Measurements from ENCODE around the gene SLC25A6. TPM values are rescaled to one million over a fixed set of nuclear protein-coding genes. Genes with fewer than 3 reads are reported as not detected.
"Not testable (repeated sequence)": the region's sequence is repeated elsewhere in the genome, so short reads cannot be mapped to it uniquely, and the experiment has no call there.

The SLC25A6 gene
- total RNA-seq, 3 donors from 2014 or later = 518 to 544 (median 518) TPM

GRCh38 chrX:1389181-1389992, 2.5 kb downstream of the SLC25A6 start:
- peaks cover 42% of the 10 kb centered on the region for H3K36me3 Mint-ChIP-seq (ENCODE audit: insufficient read depth)
- H3K4me1 Mint-ChIP-seq (ENCODE audit: low read depth) = peaks cover 45% of the 10 kb centered on the region
- no peaks in the 10 kb centered on the region for H3K9me3 Mint-ChIP-seq
- peak overlapping the region; percentile 94 for H3K4me3 Mint-ChIP-seq
- DNase-seq = no peak
- H3K27me3 Mint-ChIP-seq (ENCODE audit: low read depth) = no peaks in the 10 kb centered on the region
- ATAC-seq = no peak

GRCh38 chrX:1388651-1389050, 3.3 kb downstream of the SLC25A6 start:
- peaks cover 41% of the 10 kb centered on the region for H3K4me1 Mint-ChIP-seq (ENCODE audit: low read depth)
- no peaks in the 10 kb centered on the region for H3K27me3 Mint-ChIP-seq (ENCODE audit: low read depth)
- ATAC-seq = no peak
- H3K4me3 Mint-ChIP-seq = peak overlapping the region; percentile 94
- H3K36me3 Mint-ChIP-seq (ENCODE audit: insufficient read depth) = peaks cover 46% of the 10 kb centered on the region
- no peak for DNase-seq
- H3K9me3 Mint-ChIP-seq = no peaks in the 10 kb centered on the region

- ATAC-seq (no peak), DNase-seq (no peak)
- Mint-ChIP-seq H3K36me3 (ENCODE audit: insufficient read depth) (peaks cover 48% of the 10 kb centered on the region), H3K4me1 (ENCODE audit: low read depth) (peaks cover 36% of the 10 kb centered on the region), H3K27me3 (ENCODE audit: low read depth) (no peaks in the 10 kb centered on the region), H3K4me3 (no peak overlapping the region), H3K9me3 (no peaks in the 10 kb centered on the region)
These were observed 4.7 kb downstream of the SLC25A6 start for GRCh38 chrX:1387141-1387776.

GRCh38 chrX:1386338-1387127, 5.4 kb downstream of the SLC25A6 start:
- DNase-seq (no peak), ATAC-seq (no peak)
- peaks cover 36% of the 10 kb centered on the region for H3K4me1 Mint-ChIP-seq (ENCODE audit: low read depth)
- H3K9me3 Mint-ChIP-seq = no peaks in the 10 kb centered on the region
- H3K27me3 Mint-ChIP-seq (ENCODE audit: low read depth) = no peaks in the 10 kb centered on the region
- H3K4me3 Mint-ChIP-seq = no peak overlapping the region
- peaks cover 51% of the 10 kb centered on the region for H3K36me3 Mint-ChIP-seq (ENCODE audit: insufficient read depth)

- ATAC-seq = peak in 1 of 2 donors; percentile 4
These were observed 6.4 kb downstream of the SLC25A6 start for GRCh38 chrX:1385253-1386223.

GRCh38 chrX:1384658-1385252, 7.2 kb downstream of the SLC25A6 start:
- ATAC-seq (no peak), DNase-seq (no peak)
- peaks cover 25% of the 10 kb centered on the region for H3K4me1 Mint-ChIP-seq (ENCODE audit: low read depth)
- H3K36me3 Mint-ChIP-seq (ENCODE audit: insufficient read depth) = peaks cover 44% of the 10 kb centered on the region
- H3K4me3 Mint-ChIP-seq = no peak overlapping the region
- H3K27me3 Mint-ChIP-seq (ENCODE audit: low read depth) = no peaks in the 10 kb centered on the region
- H3K9me3 Mint-ChIP-seq = no peaks in the 10 kb centered on the region

More at GRCh38 chrX:1385253-1386223, 6.4 kb downstream of the SLC25A6 start:
- no peaks in the 10 kb centered on the region for H3K27me3 Mint-ChIP-seq (ENCODE audit: low read depth)
- H3K4me3 Mint-ChIP-seq = no peak overlapping the region
- DNase-seq = no peak
- H3K36me3 Mint-ChIP-seq (ENCODE audit: insufficient read depth) = peaks cover 44% of the 10 kb centered on the region
- H3K9me3 Mint-ChIP-seq = no peaks in the 10 kb centered on the region
- peaks cover 29% of the 10 kb centered on the region for H3K4me1 Mint-ChIP-seq (ENCODE audit: low read depth)

GRCh38 chrX:1380672-1381233, 11.2 kb downstream of the SLC25A6 start:
- Mint-ChIP-seq H3K9me3 (no peaks in the 10 kb centered on the region), H3K4me3 (no peak overlapping the region)
- ATAC-seq = peak; percentile 13 to 15

GRCh38 chrX:1378306-1378759, 13.6 kb downstream of the SLC25A6 start:
- Mint-ChIP-seq H3K9me3 (no peaks in the 10 kb centered on the region), H3K4me3 (no peak overlapping the region), H3K27me3 (ENCODE audit: low read depth) (no peaks in the 10 kb centered on the region), H3K36me3 (ENCODE audit: insufficient read depth) (peaks cover 5% of the 10 kb centered on the region), H3K4me1 (ENCODE audit: low read depth) (peaks cover 3% of the 10 kb centered on the region)
- DNase-seq = no peak
- ATAC-seq = peak; percentile 7 to 12

More at GRCh38 chrX:1380672-1381233, 11.2 kb downstream of the SLC25A6 start:
- Mint-ChIP-seq H3K27me3 (ENCODE audit: low read depth) (no peaks in the 10 kb centered on the region), H3K36me3 (ENCODE audit: insufficient read depth) (peaks cover 18% of the 10 kb centered on the region), H3K4me1 (ENCODE audit: low read depth) (peaks cover 3% of the 10 kb centered on the region)
- no peak for DNase-seq

GRCh38 chrX:1368385-1368698, 23.6 kb downstream of the SLC25A6 start:
- no peaks in the 10 kb centered on the region for H3K4me1 Mint-ChIP-seq (ENCODE audit: low read depth)
- H3K36me3 Mint-ChIP-seq (ENCODE audit: insufficient read depth) = peaks cover 3% of the 10 kb centered on the region
- DNase-seq (no peak), ATAC-seq (no peak)
- no peaks in the 10 kb centered on the region for H3K27me3 Mint-ChIP-seq (ENCODE audit: low read depth)
- H3K4me3 Mint-ChIP-seq = no peak overlapping the region
- no peaks in the 10 kb centered on the region for H3K9me3 Mint-ChIP-seq

GRCh38 chrX:1366363-1366762, 25.6 kb downstream of the SLC25A6 start:
- not testable (repeated sequence) for H3K27me3 Mint-ChIP-seq (ENCODE audit: low read depth); H3K9me3 Mint-ChIP-seq; H3K36me3 Mint-ChIP-seq (ENCODE audit: insufficient read depth); H3K4me1 Mint-ChIP-seq (ENCODE audit: low read depth); H3K4me3 Mint-ChIP-seq; ATAC-seq; DNase-seq

- DNase-seq = no peak
- Mint-ChIP-seq H3K4me3 (no peak overlapping the region), H3K9me3 (no peaks in the 10 kb centered on the region), H3K4me1 (ENCODE audit: low read depth) (peaks cover 4% of the 10 kb centered on the region), H3K27me3 (ENCODE audit: low read depth) (no peaks in the 10 kb centered on the region), H3K36me3 (ENCODE audit: insufficient read depth) (peaks cover 16% of the 10 kb centered on the region)
- no peak for ATAC-seq
These were observed 30.0 kb downstream of the SLC25A6 start for GRCh38 chrX:1361910-1362309.

GRCh38 chrX:1361275-1361674, 30.6 kb downstream of the SLC25A6 start:
- Mint-ChIP-seq H3K36me3 (ENCODE audit: insufficient read depth) (peaks cover 16% of the 10 kb centered on the region), H3K4me1 (ENCODE audit: low read depth) (peaks cover 4% of the 10 kb centered on the region), H3K4me3 (no peak overlapping the region), H3K27me3 (ENCODE audit: low read depth) (no peaks in the 10 kb centered on the region), H3K9me3 (no peaks in the 10 kb centered on the region)
- DNase-seq = no peak
- ATAC-seq = no peak

GRCh38 chrX:1360171-1360570, 31.7 kb downstream of the SLC25A6 start:
- ATAC-seq (no peak), DNase-seq (no peak)
- no peaks in the 10 kb centered on the region for H3K27me3 Mint-ChIP-seq (ENCODE audit: low read depth)
- peaks cover 16% of the 10 kb centered on the region for H3K36me3 Mint-ChIP-seq (ENCODE audit: insufficient read depth)
- no peak overlapping the region for H3K4me3 Mint-ChIP-seq
- peaks cover 4% of the 10 kb centered on the region for H3K4me1 Mint-ChIP-seq (ENCODE audit: low read depth)
- H3K9me3 Mint-ChIP-seq = no peaks in the 10 kb centered on the region
